Inferior parietal cortex (tissue), 1 donor: ENCODE measurements around the gene ADAR.

ENCODE experiments used
- DNase-seq: peaks from one replicate; pipeline ENCODE4 v3.0.0-alpha.2; 2016; ENCODE audit errors: extremely low spot score

ADAR gene

GRCh38 chr1:154582885-154583284 lies 25.1 kb downstream of the ADAR start:
- DNase-seq = no peak

DNA sequence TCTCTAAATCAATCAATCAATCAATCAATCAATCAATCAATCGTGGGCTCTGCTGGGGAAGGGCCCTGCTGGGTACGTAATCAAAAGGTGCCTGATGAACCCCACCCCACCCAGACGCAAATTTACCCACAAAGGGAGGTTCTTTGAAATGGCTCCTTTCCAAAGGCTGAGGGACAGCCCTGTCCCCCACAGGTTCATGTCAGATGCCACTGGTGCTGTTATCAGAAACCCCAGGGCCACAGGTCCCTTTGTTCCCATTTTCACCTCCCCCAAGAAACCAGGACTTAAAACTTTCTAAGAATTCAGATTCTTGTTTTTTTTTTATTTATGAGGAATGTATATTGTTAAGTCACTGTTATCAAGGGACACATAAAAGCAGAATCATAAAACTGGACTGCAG lies 26.2 kb downstream of the ADAR start:
- no peak for DNase-seq

GRCh38 chr1:154579374-154579773 lies 28.6 kb downstream of the ADAR start:
- no peak for DNase-seq

DNA sequence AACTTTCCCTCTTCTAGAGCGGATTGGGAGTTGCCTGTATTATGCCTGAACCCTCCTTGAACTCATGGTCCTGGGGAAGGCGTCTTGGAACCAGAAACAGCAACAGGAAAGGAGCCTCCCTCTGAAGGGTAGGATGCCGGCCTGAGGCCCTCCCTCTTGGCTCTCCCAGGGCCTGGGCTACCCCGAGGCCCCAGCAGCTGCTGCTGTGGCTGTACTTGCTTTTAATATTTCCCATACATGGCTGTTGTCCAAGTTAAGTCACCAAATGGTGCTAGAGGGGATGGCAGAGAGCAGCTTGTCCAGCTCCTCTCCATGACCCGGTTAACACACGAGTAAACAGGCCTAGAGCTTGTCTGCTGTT lies 29.9 kb downstream of the ADAR start:
- no peak for DNase-seq

GRCh38 chr1:154577346-154578057 lies 30.5 kb downstream of the ADAR start:
- no peak for DNase-seq

GRCh38 chr1:154575951-154576566 lies 31.9 kb downstream of the ADAR start:
- no peak for DNase-seq

GRCh38 chr1:154575147-154575927 lies 32.6 kb downstream of the ADAR start:
- no peak for DNase-seq

DNA sequence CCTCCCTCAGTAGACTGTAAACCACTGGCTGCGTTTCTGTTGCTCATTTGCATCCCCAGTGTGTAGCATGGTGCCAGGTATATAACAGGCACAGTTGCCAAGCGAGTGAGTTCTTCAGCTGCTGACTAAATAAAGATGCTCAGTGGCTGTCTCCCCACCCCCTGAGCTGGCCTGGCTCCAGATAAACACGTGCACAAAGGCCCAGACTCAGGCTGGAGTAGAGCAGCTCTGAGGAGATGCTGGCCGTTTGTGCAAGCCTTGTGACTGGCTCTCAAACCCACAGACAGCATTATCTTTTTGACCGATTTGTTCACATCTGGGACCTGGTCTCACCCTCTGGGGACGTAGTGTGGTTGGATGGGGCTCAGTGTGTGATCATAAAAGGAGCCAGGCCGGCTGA lies 33.3 kb downstream of the ADAR start:
- DNase-seq = no peak

DNA sequence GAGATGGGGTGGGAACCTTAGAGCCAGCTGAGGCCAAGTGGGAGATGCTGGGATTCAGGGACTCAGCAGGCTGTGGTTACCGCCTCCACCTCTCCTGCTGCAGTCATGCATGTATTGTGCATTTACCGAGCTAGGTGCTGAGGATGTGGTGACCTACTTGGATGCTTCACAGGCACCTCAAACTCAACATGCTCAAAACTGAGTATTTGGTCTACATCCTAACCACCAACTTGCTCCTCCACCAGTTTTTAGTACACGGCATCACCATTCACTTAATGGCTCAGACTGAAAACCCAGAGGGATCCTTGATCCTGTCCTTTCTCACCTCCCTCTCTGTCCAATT lies 34.8 kb downstream of the ADAR start:
- DNase-seq = no peak

DNA sequence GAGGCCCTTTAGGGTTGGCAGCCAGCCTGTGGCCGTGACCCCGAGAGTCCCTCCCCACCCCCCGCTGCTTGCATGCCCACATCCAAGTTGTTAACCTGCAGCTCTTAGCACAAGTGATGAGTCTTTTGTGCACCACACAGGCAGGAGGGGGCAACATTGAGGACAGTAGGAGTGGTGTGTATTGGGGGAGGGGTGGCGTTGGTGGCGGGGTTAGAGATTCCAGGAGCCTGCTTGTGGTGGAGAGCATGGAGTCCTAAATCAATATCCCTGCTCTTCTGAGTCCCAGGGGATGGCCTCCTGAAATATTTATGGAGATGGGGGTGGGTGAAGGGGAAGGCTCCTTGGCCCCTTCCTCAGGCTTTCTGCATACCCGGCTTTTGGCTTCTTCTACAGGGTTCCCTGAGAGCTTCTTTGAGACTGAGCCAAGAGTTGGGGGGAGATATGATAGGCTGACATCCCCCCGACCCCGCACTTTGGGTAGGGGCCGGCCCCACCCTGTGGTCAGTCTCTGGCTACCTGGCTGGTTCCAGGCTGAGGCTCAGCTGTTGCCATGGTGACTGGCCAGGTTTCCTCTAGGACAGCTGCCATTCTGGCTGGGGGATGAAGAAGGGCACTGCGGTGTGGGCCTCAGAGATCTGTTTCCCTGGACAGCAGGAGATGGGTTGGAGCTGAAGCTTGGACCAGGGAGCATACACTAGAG lies 35.4 kb downstream of the ADAR start:
- DNase-seq = no peak

DNA sequence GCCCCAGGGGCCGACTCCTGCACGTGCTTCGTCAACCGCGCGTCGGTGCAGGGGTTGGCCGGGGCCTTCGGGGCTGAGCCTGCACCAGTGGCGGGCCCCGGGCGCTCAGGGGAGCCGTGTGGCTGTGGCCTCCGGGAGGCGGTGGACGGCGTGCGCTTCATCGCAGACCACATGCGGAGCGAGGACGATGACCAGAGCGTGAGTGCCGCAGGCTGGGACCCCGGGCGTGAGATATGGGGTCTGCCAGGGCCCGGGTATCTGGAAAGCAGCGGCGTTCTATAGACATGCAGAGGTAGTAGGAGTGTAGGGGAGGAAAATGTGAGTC lies 36.1 kb downstream of the ADAR start:
- DNase-seq = no peak

- DNase-seq = no peak
These were observed 36.6 kb downstream of the ADAR start for GRCh38 chr1:154571244-154571963.

DNA sequence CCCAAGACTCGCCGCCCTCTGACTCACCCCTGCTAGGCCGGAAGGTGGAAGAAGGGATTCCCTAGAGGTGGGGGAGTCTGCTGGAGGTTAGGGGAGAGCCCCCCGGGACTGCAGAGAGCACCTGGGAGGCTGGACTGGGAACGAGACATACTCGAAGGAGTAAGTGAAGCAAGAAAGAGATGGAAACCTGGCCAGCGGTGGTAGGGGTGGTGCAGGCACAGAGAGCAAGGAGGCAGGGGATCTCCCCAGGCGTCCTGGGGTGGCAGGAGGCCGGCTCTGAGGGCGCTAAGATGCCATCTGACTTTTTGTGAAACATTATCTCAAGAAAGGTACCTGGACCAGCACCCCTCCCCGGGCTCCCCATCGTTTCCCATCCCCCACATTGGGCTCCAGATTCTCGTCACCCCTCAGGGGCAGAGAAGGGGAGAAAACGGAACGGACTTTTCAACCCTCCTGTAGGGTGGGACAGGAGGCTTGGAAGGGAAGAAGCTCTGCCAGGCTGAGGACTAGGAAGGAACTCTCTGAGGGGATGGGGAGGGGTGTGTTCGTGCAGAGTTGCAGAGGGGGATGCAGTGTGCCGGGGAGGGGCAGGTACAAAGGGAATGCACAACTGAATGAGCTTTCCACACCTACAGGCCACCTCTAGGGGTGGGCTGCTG lies 39.7 kb downstream of the ADAR start:
- no peak for DNase-seq

GRCh38 chr1:154567386-154568156 lies 40.4 kb downstream of the ADAR start, which contains the start of gene CHRNB2:
CHRNB2 (plus strand) TSS chr1:154567778; CDS start chr1:154568045, 267 bp downstream.
- peak; percentile 48 for DNase-seq

DNA sequence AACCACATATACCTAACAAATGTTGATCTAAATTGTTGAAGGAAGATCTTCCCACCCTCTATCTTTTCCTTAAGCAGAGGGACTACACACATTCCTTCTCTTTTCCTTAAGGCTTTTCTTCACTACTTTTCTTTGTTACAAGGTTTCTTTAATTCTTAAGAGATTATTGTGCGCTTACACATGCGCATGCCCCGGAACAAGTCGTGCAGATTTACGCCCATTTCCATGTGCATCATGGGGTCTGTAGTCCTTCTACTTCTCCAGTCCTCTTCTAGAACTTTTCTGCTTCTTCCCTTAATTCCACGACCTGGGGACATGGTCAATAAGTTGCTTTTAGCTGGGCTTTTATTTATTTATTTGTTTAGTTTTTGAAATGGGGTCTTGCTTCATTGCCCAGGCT lies 42.1 kb downstream of the ADAR start:
- DNase-seq = no peak

GRCh38 chr1:154559466-154560044 lies 48.4 kb downstream of the ADAR start:
- DNase-seq = peak; percentile 97

- peak; percentile 97 for DNase-seq
These were observed 49.1 kb downstream of the ADAR start for GRCh38 chr1:154558720-154559465.

DNA sequence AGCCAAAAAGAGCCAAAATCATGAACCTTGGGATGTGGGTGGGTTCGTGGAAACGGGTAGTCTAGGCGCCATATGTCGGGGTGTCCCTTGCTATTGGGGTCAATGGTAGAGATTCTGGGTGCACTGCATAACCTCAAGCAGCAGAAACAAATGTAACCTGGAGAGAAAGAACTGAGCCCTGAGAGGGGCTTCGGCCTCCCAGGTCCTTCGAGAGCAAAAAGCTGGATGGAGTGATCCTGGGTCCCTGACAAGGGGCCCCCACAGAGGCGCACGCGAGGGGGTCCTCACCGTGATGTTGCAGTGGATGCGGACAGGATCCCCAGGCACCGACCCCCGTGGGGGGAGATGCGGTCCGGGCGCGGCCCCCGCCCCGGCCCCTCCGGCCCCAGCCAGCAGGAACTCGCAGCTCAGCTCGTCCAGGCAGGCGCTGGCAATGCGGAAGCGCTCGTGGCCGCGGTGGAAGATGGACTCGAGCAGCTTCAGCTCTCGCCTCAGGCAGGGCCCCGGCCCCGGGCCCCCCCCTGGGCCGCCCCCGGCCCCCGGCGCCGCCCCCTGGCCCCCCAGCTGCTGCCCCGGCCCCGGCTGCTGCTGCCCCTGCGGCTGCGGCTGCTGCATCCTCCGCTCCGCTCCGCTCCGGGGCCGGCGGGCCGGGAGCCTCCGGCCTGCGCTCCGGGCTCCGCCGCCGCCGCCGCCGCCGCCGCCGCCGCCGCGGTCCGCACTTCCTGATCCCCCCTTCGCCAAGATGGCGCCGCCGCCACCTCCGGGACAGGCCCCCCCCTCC lies 49.9 kb downstream of the ADAR start, which contains the start of gene UBE2Q1:
Gene UBE2Q1 (minus strand): TSS at position 724 of the 781 bp plus-strand sequence. CDS start 109 bp downstream, at position 615.
- no peak for DNase-seq
